GM12801 (cell line): ENCODE measurements around the gene TFF2.

Source experiments
- CTCF ChIP-seq: IDR thresholded peaks from one replicate; pipeline ENCODE4 v1.5.1; 2011; ENCODE audit warnings: control low read depth; ENCODE audit not compliant: insufficient read length; ENCODE audit errors: extremely low read depth

The TFF2 gene

GRCh38 chr21:42388740-42389448, 38.1 kb upstream of the TFF2 start:
- no peak for TF ChIP-seq CTCF

- TF ChIP-seq CTCF = no peak
Measured at GRCh38 chr21:42387843-42388340, 37.1 kb upstream of the TFF2 start.

- no peak for TF ChIP-seq CTCF
Measured at GRCh38 chr21:42387164-42387563, 36.4 kb upstream of the TFF2 start.

- no peak for TF ChIP-seq CTCF
Measured at GRCh38 chr21:42386034-42386591, 35.3 kb upstream of the TFF2 start.

- TF ChIP-seq CTCF = no peak
Measured at GRCh38 chr21:42385619-42386018, 34.8 kb upstream of the TFF2 start.

- TF ChIP-seq CTCF = no peak
Measured at GRCh38 chr21:42384989-42385388, 34.2 kb upstream of the TFF2 start.

- TF ChIP-seq CTCF = no peak
Measured at GRCh38 chr21:42384156-42384945, 33.6 kb upstream of the TFF2 start.
